D721Med (cell line): ENCODE results near the gene SYT8.

Experiments used
- DNase-seq: peaks from one replicate; pipeline ENCODE4 v3.0.0; 2011; ENCODE audit warnings: low spot score; ENCODE audit not compliant: insufficient read length
- FAIRE-seq: peaks from 2 replicates; lab custom pipeline; 2011; peaks lifted over from hg19 to GRCh38; lab: Jason Lieb, UNC
- TF ChIP-seq, protein P1 (sequence below): IDR thresholded peaks from 2 replicates; pipeline ENCODE4 v1.5.1; 2012; ENCODE audit warnings: mild to moderate bottlenecking, control low read depth; ENCODE audit not compliant: insufficient read depth; ENCODE audit errors: missing control alignments

SYT8 gene

DNA sequence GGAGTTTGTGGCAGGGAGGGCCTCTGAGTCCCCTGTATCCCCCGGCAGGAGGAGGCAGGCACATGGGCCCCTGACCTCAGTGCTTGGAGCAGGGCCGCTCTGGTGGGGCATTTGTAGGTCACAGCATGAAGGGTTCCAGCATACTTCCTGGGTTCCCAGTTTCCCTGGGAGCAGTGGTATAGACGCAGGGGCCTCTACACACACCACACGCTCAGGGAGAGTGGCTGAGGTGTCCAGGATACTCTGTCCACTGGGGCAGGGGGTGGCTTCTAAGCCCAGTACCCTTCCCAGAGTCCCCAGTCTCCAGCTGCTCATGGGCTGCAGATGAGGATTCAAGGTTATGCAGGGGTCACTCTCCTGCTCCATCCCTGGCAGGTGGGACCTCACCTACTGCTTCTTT lies 24.2 kb downstream of the SYT8 start:
- DNase-seq (no peak), FAIRE-seq (no peak)
- TF ChIP-seq, protein P1, sequence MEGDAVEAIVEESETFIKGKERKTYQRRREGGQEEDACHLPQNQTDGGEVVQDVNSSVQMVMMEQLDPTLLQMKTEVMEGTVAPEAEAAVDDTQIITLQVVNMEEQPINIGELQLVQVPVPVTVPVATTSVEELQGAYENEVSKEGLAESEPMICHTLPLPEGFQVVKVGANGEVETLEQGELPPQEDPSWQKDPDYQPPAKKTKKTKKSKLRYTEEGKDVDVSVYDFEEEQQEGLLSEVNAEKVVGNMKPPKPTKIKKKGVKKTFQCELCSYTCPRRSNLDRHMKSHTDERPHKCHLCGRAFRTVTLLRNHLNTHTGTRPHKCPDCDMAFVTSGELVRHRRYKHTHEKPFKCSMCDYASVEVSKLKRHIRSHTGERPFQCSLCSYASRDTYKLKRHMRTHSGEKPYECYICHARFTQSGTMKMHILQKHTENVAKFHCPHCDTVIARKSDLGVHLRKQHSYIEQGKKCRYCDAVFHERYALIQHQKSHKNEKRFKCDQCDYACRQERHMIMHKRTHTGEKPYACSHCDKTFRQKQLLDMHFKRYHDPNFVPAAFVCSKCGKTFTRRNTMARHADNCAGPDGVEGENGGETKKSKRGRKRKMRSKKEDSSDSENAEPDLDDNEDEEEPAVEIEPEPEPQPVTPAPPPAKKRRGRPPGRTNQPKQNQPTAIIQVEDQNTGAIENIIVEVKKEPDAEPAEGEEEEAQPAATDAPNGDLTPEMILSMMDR: no peak

DNA sequence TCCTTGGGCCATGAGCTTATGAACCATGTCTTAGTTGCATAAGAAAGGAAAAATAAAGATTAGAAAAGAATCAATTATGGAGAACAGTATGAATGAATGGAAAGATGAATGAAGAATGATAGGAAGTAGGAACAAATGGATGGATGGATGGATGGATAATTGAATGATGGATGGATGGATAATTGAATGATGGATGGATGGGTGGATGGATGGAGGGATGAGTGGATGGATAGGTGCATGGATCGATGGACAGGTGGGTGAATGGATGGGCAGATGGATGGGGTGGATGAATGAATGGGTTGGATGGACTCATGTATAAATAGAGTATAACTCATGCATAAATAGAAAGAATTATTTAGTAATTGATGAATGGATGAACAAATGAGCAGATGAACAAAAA lies 25.3 kb downstream of the SYT8 start:
- no peak for DNase-seq
- TF ChIP-seq, protein P1: no peak
- no peak for FAIRE-seq

DNA sequence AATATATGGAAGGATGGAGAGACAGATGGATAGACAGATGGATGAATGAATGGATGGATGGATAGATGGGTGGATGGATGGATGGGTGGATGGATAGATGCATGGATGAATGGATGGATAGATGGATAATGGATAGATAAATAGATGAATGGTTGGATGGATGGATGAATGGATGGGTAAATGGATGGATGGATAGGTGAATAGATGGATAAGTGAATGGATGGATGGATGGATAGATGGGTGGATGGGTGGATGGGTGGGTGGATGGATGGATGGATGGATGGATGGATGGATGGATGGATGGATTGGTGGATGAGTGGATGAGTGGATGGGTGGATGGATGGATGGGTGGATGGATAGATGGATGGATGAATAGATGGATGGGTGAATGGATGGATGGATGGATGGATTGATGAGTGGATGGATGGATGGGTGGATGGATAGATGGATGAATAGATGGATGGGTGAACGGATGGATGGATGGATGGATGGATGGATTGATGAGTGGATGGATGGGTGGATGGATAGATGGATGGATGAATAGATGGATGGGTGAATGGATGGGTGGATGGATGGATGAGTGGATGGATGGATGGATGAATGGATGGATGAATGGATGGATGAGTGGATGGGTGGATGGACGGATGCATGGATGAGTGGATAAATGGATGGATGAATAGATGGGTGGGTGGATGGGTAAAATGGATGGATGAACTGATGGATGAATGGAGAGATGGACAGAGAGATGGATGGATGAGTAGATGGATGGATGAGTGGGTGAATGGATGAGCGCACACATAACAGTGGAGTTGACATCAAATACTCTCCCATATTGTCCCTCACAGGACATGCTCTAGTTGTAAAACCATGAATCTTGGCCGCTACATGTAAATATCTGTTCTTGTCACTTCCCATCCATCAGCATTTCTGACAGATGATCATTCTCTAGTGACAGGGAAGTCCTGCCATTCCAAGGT lies 26.9 kb downstream of the SYT8 start:
- DNase-seq (no peak), FAIRE-seq (no peak)
- TF ChIP-seq, protein P1: no peak

DNA sequence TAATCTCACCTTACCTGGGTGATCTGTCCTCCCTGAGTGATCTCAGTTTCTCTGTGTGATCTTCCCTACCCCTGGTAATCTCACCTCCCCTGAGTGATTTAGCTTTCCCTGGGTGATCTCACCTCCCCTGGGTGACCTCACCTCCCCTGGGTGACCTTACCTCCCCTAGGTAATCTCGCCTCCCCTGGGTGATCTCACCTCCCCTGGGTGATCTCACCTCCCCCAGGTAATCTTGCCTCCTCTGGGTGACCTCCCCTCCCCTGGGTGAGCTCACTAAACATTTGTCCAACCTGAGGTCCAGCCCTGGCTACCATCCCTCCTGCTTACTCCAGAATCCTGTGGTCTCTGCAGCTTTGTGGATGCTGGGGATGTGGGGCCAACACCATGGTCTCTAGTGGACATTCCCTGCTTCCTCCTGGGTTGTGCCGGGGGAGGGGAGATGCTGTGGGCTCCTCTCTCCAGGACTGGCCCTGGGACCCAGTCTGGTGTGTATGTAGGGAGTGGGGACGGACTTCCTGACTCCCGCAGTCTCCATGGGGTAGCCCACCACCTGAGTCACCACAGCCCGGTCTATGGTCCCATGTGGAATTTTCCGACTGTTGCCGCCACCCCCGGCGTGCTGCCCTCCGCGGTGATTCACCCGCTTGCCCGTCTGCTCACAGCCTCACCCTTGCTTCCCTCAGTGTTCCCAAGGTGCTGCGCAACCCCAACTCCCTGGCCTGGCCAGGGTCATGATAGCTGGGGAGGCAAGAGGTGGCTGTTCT lies 28.0 kb downstream of the SYT8 start:
- TF ChIP-seq, protein P1: no peak
- no peak for DNase-seq
- FAIRE-seq: no peak

DNA sequence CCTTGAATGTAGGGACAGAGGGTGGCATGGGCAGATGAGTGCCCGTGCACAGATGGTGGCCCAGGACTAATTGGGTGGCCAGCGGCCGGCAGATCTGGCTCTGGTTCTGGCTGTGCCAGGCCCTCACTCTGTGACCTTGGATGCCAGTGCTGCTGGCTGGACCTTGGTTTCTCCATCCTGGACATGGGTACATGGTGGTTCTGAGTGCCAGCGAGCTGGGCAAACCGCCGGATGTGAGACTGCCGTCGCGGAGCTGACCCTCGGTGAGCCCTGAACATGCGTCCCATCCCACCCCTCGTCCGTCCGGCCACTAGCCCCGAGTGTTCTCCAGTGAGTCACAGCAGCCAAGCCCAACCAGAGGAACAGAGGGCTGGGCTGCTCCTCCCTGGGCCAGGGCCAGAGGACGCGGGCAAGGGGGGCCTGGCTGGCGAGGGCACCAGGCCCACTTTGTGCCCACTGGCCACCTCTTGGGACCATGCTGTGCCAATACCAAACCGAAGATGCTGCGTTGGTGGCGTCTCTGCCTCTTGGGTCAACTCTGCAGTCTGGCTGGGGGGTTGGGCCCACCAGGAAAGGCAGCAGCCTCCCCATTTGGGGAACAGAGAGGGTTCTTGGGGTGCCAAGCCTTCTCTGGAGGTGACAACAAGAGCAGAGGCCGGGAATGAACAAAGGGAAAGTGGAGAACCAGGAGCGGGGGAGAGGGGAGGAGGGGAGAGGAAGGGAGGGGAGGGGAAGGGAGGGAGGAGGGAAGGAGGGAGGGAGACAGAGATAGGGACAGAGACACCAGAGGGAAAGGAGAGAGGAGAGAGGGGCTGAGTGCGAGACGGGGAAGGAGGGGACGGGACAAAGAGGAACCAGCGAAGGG lies 28.8 kb downstream of the SYT8 start:
- TF ChIP-seq, protein P1: no peak
- FAIRE-seq: no peak
- DNase-seq: no peak

DNA sequence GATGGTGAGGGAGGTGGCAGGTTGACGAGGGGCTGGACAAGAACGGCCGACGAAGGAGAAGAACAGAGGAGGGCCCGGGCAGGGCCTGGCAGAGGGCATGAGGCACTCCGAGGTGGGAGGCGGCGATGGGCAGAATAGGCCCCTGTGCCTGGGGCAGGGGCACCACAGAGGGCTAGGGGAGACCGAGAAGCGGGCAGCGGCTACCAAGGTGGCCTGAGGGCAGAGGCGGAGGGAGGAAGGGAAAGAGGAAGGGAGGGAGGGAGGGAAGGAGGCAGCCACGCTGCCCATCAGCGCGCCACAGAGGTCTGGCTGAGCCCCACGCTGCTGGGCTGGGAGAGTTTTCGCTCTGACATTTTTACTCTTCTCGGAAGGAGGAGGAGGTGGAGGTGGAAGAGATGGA lies 29.4 kb downstream of the SYT8 start:
- TF ChIP-seq, protein P1: no peak
- FAIRE-seq: no peak
- no peak for DNase-seq
